Pancreas (tissue), 10 donors: Measurements from ENCODE around the gene BCLAF1. TPM values are rescaled to one million over a fixed set of nuclear protein-coding genes. Genes with fewer than 3 reads are reported as not detected.

Source experiments
- ATAC-seq, 4 donors: fragments of 200-7000 bp; cut with Tn5 transposase; one replicate each; pipeline versions ENCODE4 v1.8.0 to v1.9.1; 2020; ENCODE audit warnings: mild to moderate bottlenecking in 4 of 4, moderate library complexity in 4 of 4
- DNase-seq, 6 donors: peaks; one replicate each; pipeline ENCODE4 v3.0.0-alpha.2; 2020
- FAIRE-seq: peaks from 2 replicates; lab custom pipeline; 2012; peaks lifted over from hg19 to GRCh38; lab: Jason Lieb, UNC
- H3K27ac ChIP-seq, 4 donors: fragments of 200-600 bp; sonication (generic); 1 replicate in 3 of 4; 2 replicates in 1 of 4; pipeline versions ENCODE4 v1.5.0 to v1.8.0; 2020
- H3K27me3 ChIP-seq, 4 donors: fragments of 200-600 bp; one replicate each; pipeline ENCODE4 v1.8.0; 2021
- H3K36me3 ChIP-seq, 3 donors: fragments of 200-600 bp; sonication (generic) in 1 of 3; one replicate each; pipeline versions ENCODE4 v1.5.0 to v1.8.0; 2020 to 2021
- H3K4me1 ChIP-seq, 3 donors: fragments of 200-600 bp; one replicate each; pipeline ENCODE4 v1.8.0; 2021
- H3K4me3 ChIP-seq, 4 donors: fragments of 200-600 bp; sonication (generic) in 2 of 4; one replicate each; pipeline versions ENCODE4 v1.5.0 to v1.8.0; 2020 to 2021
- H3K9me3 ChIP-seq, 4 donors: fragments of 200-600 bp; one replicate each; pipeline ENCODE4 v1.8.0; 2021
- WGBS, 2 donors: extraction: QIAGEN DNeasy Blood & Tissue Kit; methylation state at CpG; one replicate each; pipeline ENCODE4 v1.1.7; 2013; 5-methylcytosine and 5-hydroxymethylcytosine counted together
- intact Hi-C, 3 donors: fragments of 100-400 bp; cut with DNase I; formaldehyde crosslinking; loops; one replicate each; pipeline versions ENCODE4 v1.11.1 to v1.14.2; 2022
- polyA plus RNA-seq, 2 donors: library from polyadenylated mRNA; stranded (reverse); fragments of 200-250 nt; gene quantifications; one replicate each; pipeline ENCODE4 v1.2.3, GENCODE V29; 2013
- total RNA-seq, 6 donors: library from RNA; stranded (reverse); fragmentation: NEBNext Ultra II Directional in 4 of 6; extraction: Animal tissue kit (Norgen Biotek cat#: 25700) in 4 of 6; gene quantifications; one replicate each; pipeline versions ENCODE4 v1.2.1 to v1.2.4, GENCODE V29; 2021 to 2023
- TF ChIP-seq, protein P1 (sequence below), 4 donors: fragments of 200-600 bp; sonication (generic) in 3 of 4; IDR thresholded peaks; one replicate each; pipeline versions ENCODE4 v1.5.0 to v1.8.0; 2021; ENCODE audit warnings: antibody characterized with exemption in 4 of 4
- donor health status: healthy with polysubstance abuse.
- donor health status: DM: no; HTN: no; CAD: no; lungs with moderate emphysema.
- donor health status: DM: no; HTN: no; CAD: no.
- donor health status: control.
- donor health status: control.
- donor health status: Bipolar disorder and iron deficiency.
- donor health status: DM: yes; HTN: yes; CAD: no.
- donor health status: DM: no; HTN: no; CAD: no.
- donor health status: DM: no; HTN: no; CAD: no.
- donor health status: DM: yes; HTN: yes; CAD: no.

The BCLAF1 gene
- total and polyA plus RNA-seq, 8 donors: 14.5 to 73.3 (median 43.5) TPM

GRCh38 chr6:136319732-136320131 is 30.1 kb upstream of the BCLAF1 start:
- Histone ChIP-seq H3K4me3 (no peak overlapping the region), H3K4me1 (no peaks in the 10 kb centered on the region), H3K27ac (no peak overlapping the region), H3K27me3 (no peaks in the 10 kb centered on the region), H3K9me3 (no peaks in the 10 kb centered on the region), H3K36me3 (no peaks in the 10 kb centered on the region)
- DNase-seq (no peak), ATAC-seq (no peak), FAIRE-seq (no peak)
- TF ChIP-seq, protein P1, sequence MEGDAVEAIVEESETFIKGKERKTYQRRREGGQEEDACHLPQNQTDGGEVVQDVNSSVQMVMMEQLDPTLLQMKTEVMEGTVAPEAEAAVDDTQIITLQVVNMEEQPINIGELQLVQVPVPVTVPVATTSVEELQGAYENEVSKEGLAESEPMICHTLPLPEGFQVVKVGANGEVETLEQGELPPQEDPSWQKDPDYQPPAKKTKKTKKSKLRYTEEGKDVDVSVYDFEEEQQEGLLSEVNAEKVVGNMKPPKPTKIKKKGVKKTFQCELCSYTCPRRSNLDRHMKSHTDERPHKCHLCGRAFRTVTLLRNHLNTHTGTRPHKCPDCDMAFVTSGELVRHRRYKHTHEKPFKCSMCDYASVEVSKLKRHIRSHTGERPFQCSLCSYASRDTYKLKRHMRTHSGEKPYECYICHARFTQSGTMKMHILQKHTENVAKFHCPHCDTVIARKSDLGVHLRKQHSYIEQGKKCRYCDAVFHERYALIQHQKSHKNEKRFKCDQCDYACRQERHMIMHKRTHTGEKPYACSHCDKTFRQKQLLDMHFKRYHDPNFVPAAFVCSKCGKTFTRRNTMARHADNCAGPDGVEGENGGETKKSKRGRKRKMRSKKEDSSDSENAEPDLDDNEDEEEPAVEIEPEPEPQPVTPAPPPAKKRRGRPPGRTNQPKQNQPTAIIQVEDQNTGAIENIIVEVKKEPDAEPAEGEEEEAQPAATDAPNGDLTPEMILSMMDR (IDR thresholded peaks at IDR 0.05): no peak
- intact Hi-C loops: loop anchor here in 1 of 3 donors (5.0 kb wide), 1 partner anchor 188 kb away; no protein-coding TSS in a partner anchor

GRCh38 chr6:136318676-136319075 is 29.0 kb upstream of the BCLAF1 start:
- H3K4me3 ChIP-seq: no peak overlapping the region
- FAIRE-seq (no peak), DNase-seq (no peak), ATAC-seq (no peak)
- H3K36me3 ChIP-seq: no peaks in the 10 kb centered on the region
- no peaks in the 10 kb centered on the region for H3K4me1 ChIP-seq
- WGBS, 2 donors: 62 to 68% methylated on average over 4 of the region's 4 CpGs
- H3K27me3 ChIP-seq: no peaks in the 10 kb centered on the region
- H3K9me3 ChIP-seq: no peaks in the 10 kb centered on the region
- no peak overlapping the region for H3K27ac ChIP-seq
- intact Hi-C loops: loop anchor here in 1 of 3 donors (5.0 kb wide), 1 partner anchor 189 kb away; no protein-coding TSS in a partner anchor
- TF ChIP-seq, protein P1 (IDR thresholded peaks at IDR 0.05): no peak

GRCh38 chr6:136317971-136318370 is 28.3 kb upstream of the BCLAF1 start:
- H3K27ac ChIP-seq: no peak overlapping the region
- no peak for DNase-seq
- H3K36me3 ChIP-seq: no peaks in the 10 kb centered on the region
- no peaks in the 10 kb centered on the region for H3K4me1 ChIP-seq
- H3K9me3 ChIP-seq: no peaks in the 10 kb centered on the region
- ATAC-seq: no peak
- intact Hi-C loops: loop anchor here in 1 of 3 donors (5.0 kb wide), 1 partner anchor 189 kb away; no protein-coding TSS in a partner anchor
- TF ChIP-seq, protein P1 (IDR thresholded peaks at IDR 0.05): no peak
- no peak overlapping the region for H3K4me3 ChIP-seq
- H3K27me3 ChIP-seq: no peaks in the 10 kb centered on the region
- FAIRE-seq: no peak
- WGBS, 2 donors: 50 to 57% methylated on average over 6 of the region's 6 CpGs

DNA sequence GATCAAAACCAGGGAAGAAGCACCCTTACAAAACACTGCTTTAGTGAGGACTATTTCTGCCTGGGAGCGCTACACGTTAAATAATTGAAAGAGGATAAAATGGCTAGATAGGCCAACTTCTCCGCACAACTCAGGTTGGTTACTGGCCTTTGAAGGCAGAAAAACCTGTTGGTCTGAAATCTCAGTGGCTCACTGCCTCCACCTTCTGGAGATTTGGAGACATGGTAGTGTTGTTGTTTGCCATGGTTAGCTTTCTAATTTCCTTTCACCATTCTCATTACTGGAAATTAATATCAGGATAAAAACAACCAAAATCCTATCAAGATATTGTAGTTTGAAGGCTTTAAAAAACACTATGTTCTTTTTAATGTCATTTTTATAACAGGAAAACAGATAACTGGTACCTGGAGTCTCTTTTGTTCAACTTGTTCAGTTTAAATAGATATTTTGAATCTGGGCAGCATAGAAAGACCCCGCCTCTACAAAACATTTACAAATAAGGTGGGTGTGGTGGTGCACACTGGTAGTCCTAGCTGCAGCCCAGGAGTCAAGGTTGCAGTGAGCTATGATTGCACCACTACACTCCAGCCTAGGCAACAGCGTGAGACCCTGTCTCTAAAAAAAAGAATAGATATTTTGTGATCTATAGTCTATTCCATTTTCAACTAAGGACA is 27.5 kb upstream of the BCLAF1 start:
- no peaks in the 10 kb centered on the region for H3K36me3 ChIP-seq
- no peaks in the 10 kb centered on the region for H3K27me3 ChIP-seq
- no peaks in the 10 kb centered on the region for H3K4me1 ChIP-seq
- H3K9me3 ChIP-seq: no peaks in the 10 kb centered on the region
- ATAC-seq (peak; percentile 85 to 100 (median 98)), DNase-seq (peak in 4 of 6 donors; percentile 34 to 71 (median 44)), FAIRE-seq (peak; percentile 92)
- WGBS, 2 donors: 28 to 30% methylated on average over 5 of the region's 5 CpGs
- H3K27ac ChIP-seq: no peak overlapping the region
- intact Hi-C loops: loop anchor here in 1 of 3 donors (5.0 kb wide), 1 partner anchor 190 kb away; no protein-coding TSS in a partner anchor
- H3K4me3 ChIP-seq: no peak overlapping the region
- TF ChIP-seq, protein P1 (IDR thresholded peaks at IDR 0.05): peak; percentile 51 to 72 (median 70)

- DNase-seq (no peak), ATAC-seq (no peak), FAIRE-seq (no peak)
- TF ChIP-seq, protein P1 (IDR thresholded peaks at IDR 0.05): no peak
- Histone ChIP-seq H3K36me3 (no peaks in the 10 kb centered on the region), H3K9me3 (no peaks in the 10 kb centered on the region), H3K27ac (no peak overlapping the region), H3K4me3 (no peak overlapping the region), H3K4me1 (no peaks in the 10 kb centered on the region), H3K27me3 (no peaks in the 10 kb centered on the region)
- 85 to 88% methylated on average over 4 of the region's 4 CpGs for WGBS, 2 donors
- intact Hi-C loops: loop anchor here in 1 of 3 donors (5.0 kb wide), 1 partner anchor 192 kb away; no protein-coding TSS in a partner anchor
Observed at GRCh38 chr6:136315594-136315993, 25.9 kb upstream of the BCLAF1 start.
